Measurements from ENCODE around the gene IRS2.

The IRS2 gene

DNA sequence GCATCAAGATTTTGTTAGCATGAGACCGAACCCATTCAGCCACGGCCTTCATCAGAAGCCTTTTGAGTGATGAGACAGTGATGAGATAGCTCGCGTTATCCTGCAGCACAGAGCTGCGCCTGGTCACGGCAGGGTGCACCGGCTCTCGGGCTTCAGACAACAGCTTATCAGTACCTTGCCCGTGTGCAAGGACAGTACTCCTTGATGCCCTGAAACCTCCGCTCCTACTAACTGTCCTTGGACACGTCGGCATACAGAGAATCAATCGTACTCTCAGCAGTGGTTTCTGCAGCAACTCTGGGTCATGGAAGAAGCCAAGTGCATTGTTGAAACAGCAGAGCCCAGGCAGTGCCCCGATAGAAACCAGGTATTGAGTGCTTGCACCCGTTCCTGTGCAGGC lies 40.7 kb downstream of the IRS2 start:
- H3K9me3 ChIP-seq (ENCODE audit: insufficient read depth, low read length), result no peaks in the 10 kb centered on the region
- no peak overlapping the region for H3K4me3 ChIP-seq (ENCODE audit: insufficient read depth, low read length, poor library complexity, severe bottlenecking)
- no peak overlapping the region for H3K9ac ChIP-seq (ENCODE audit: low read length)
- H3K36me3 ChIP-seq (ENCODE audit: low read length), result no peaks in the 10 kb centered on the region
- no peaks in the 10 kb centered on the region for H3F3A ChIP-seq (ENCODE audit: insufficient read depth)
- no peak for TF ChIP-seq EZH2phosphoT487 (conservative IDR thresholded peaks at IDR 0.05; ENCODE audit: low read length)
- TF ChIP-seq, protein P1, sequence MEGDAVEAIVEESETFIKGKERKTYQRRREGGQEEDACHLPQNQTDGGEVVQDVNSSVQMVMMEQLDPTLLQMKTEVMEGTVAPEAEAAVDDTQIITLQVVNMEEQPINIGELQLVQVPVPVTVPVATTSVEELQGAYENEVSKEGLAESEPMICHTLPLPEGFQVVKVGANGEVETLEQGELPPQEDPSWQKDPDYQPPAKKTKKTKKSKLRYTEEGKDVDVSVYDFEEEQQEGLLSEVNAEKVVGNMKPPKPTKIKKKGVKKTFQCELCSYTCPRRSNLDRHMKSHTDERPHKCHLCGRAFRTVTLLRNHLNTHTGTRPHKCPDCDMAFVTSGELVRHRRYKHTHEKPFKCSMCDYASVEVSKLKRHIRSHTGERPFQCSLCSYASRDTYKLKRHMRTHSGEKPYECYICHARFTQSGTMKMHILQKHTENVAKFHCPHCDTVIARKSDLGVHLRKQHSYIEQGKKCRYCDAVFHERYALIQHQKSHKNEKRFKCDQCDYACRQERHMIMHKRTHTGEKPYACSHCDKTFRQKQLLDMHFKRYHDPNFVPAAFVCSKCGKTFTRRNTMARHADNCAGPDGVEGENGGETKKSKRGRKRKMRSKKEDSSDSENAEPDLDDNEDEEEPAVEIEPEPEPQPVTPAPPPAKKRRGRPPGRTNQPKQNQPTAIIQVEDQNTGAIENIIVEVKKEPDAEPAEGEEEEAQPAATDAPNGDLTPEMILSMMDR (IDR thresholded peaks at IDR 0.05; ENCODE audit: insufficient read depth, low read length, poor library complexity, severe bottlenecking), result no peak
- no peaks in the 10 kb centered on the region for H4K20me1 ChIP-seq (ENCODE audit: low read depth, low read length)
- no peaks in the 10 kb centered on the region for H3K79me2 ChIP-seq (ENCODE audit: insufficient read depth, low read length)
- H3K9me2 ChIP-seq (replicated peaks; ENCODE audit: insufficient read depth, low read length), result no peaks in the 10 kb centered on the region
- no peak overlapping the region for H2AFZ ChIP-seq (ENCODE audit: low read depth, low read length, severe bottlenecking)
- no peak overlapping the region for H3K27ac ChIP-seq (ENCODE audit: low read depth, low read length)
- H3K4me2 ChIP-seq (ENCODE audit: low read depth, low read length, poor library complexity, severe bottlenecking), result no peak overlapping the region
- no peaks in the 10 kb centered on the region for H3K27me3 ChIP-seq (ENCODE audit: low read length)

DNA sequence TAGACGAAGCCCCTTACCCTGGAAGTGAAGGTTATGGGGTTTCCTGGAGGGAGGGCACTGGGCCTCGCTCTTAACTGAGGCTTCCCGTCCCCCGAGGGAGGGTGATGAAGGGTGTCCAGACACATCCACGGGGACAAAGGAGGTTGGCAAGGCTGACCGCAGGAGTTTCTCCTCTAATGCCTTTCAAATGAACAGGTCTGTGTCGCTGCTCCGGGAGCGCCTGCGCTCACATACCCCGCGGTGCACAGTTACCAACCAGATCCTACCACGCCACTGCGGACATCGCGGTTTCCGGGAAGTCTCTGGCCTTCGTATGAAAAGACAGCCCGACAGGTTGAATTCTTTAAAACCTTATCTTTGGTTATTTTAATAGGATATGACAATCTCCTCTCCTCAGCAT lies 41.3 kb downstream of the IRS2 start:
- Histone ChIP-seq H3K9me2 (replicated peaks; ENCODE audit: insufficient read depth, low read length) (no peaks in the 10 kb centered on the region), H3K9ac (ENCODE audit: low read length) (no peak overlapping the region), H3K9me3 (ENCODE audit: insufficient read depth, low read length) (no peaks in the 10 kb centered on the region), H3K79me2 (ENCODE audit: insufficient read depth, low read length) (no peaks in the 10 kb centered on the region), H3K4me3 (ENCODE audit: insufficient read depth, low read length, poor library complexity, severe bottlenecking) (no peak overlapping the region), H2AFZ (ENCODE audit: low read depth, low read length, severe bottlenecking) (no peak overlapping the region), H3F3A (ENCODE audit: insufficient read depth) (no peaks in the 10 kb centered on the region), H3K4me2 (ENCODE audit: low read depth, low read length, poor library complexity, severe bottlenecking) (no peak overlapping the region), H3K27me3 (ENCODE audit: low read length) (no peaks in the 10 kb centered on the region), H3K36me3 (ENCODE audit: low read length) (no peaks in the 10 kb centered on the region), H4K20me1 (ENCODE audit: low read depth, low read length) (no peaks in the 10 kb centered on the region), H3K27ac (ENCODE audit: low read depth, low read length) (no peak overlapping the region)
- TF ChIP-seq EZH2phosphoT487 (conservative IDR thresholded peaks at IDR 0.05; ENCODE audit: low read length), result no peak
- TF ChIP-seq, protein P1 (IDR thresholded peaks at IDR 0.05; ENCODE audit: insufficient read depth, low read length, poor library complexity, severe bottlenecking), result no peak

DNA sequence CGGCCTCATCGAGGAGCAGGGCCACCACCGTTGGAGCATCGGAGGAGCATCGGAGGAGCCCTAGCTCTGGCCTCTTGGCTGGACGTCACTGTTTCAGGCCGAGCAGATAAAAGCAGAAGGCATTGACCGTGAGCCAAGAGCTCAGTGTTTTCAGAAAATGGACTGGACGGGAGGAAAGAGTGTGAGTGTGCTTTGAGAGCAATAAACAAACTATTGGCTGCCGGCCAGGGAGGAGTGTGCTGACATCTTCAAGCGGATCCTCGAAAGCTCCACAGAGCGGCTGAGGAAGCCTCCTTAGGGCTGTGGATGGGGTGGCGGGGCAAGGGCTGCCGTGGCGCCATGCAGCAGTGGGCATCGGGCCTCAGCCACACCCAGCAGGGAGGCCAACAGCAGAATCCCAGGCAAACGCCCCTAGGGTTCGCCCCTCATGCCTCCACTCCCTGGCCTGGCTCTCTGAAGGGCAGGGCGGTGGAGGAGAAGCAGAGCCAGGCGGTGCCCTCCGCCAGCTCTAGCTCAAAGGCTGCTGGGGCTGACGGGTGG lies 41.8 kb downstream of the IRS2 start:
- no peaks in the 10 kb centered on the region for H3K79me2 ChIP-seq (ENCODE audit: insufficient read depth, low read length)
- no peak overlapping the region for H2AFZ ChIP-seq (ENCODE audit: low read depth, low read length, severe bottlenecking)
- H3K27ac ChIP-seq (ENCODE audit: low read depth, low read length), result no peak overlapping the region
- H4K20me1 ChIP-seq (ENCODE audit: low read depth, low read length), result no peaks in the 10 kb centered on the region
- no peak overlapping the region for H3K9ac ChIP-seq (ENCODE audit: low read length)
- TF ChIP-seq EZH2phosphoT487 (conservative IDR thresholded peaks at IDR 0.05; ENCODE audit: low read length), result no peak
- TF ChIP-seq, protein P1 (IDR thresholded peaks at IDR 0.05; ENCODE audit: insufficient read depth, low read length, poor library complexity, severe bottlenecking), result no peak
- H3K9me2 ChIP-seq (replicated peaks; ENCODE audit: insufficient read depth, low read length), result no peaks in the 10 kb centered on the region
- no peaks in the 10 kb centered on the region for H3F3A ChIP-seq (ENCODE audit: insufficient read depth)
- no peaks in the 10 kb centered on the region for H3K27me3 ChIP-seq (ENCODE audit: low read length)
- no peak overlapping the region for H3K4me2 ChIP-seq (ENCODE audit: low read depth, low read length, poor library complexity, severe bottlenecking)
- H3K4me3 ChIP-seq (ENCODE audit: insufficient read depth, low read length, poor library complexity, severe bottlenecking), result no peak overlapping the region
- H3K9me3 ChIP-seq (ENCODE audit: insufficient read depth, low read length), result no peaks in the 10 kb centered on the region
- H3K36me3 ChIP-seq (ENCODE audit: low read length), result no peaks in the 10 kb centered on the region
